GM23338 (cell line): ENCODE results near the gene THOP1. TPM values are rescaled to one million over a fixed set of nuclear protein-coding genes. Genes with fewer than 3 reads are reported as not detected.

Experiments
- ATAC-seq: fragments of 200-7000 bp; cut with Tn5 transposase; 3 replicates; pipeline ENCODE4 v1.9.1; 2020
- DNase-seq: peaks from one replicate; pipeline ENCODE4 v3.0.0-alpha.2; 2015; ENCODE audit warnings: low spot score
- H2AFZ ChIP-seq: fragments of 200-600 bp; sonication (generic); 2 replicates; pipeline ENCODE4 v1.8.0; 2016; ENCODE audit warnings: antibody characterized with exemption, mild to moderate bottlenecking, moderate library complexity
- H3F3A ChIP-seq: fragments of 200-600 bp; sonication (generic); replicated peaks from 2 replicates; pipeline ENCODE4 v1.8.0; 2017; ENCODE audit warnings: antibody characterized with exemption, mixed run types, low read depth
- H3K27ac ChIP-seq: fragments of 200-600 bp; sonication (generic); 2 replicates; pipeline ENCODE4 v1.6.1; 2016; ENCODE audit warnings: low read depth
- H3K27me3 ChIP-seq: fragments of 200-600 bp; sonication (generic); 2 replicates; pipeline ENCODE4 v1.8.0; 2016; ENCODE audit warnings: mild to moderate bottlenecking, mixed run types, moderate library complexity; ENCODE audit not compliant: insufficient read depth
- H3K36me3 ChIP-seq: fragments of 200-600 bp; sonication (generic); 2 replicates; pipeline ENCODE4 v1.8.0; 2016; ENCODE audit warnings: mild to moderate bottlenecking; ENCODE audit not compliant: insufficient read depth
- H3K4me1 ChIP-seq: fragments of 200-600 bp; sonication (generic); 2 replicates; pipeline ENCODE4 v1.8.0; 2016; ENCODE audit warnings: mild to moderate bottlenecking, moderate library complexity; ENCODE audit not compliant: insufficient read depth
- H3K4me2 ChIP-seq: fragments of 200-600 bp; sonication (generic); 2 replicates; pipeline ENCODE4 v1.7.1; 2017; ENCODE audit warnings: mixed run types
- H3K4me3 ChIP-seq: fragments of 200-600 bp; sonication (generic); 2 replicates; pipeline ENCODE4 v1.6.1; 2016; ENCODE audit warnings: mixed run types
- H3K79me2 ChIP-seq: fragments of 200-600 bp; sonication (generic); replicated peaks from 2 replicates; pipeline ENCODE4 v1.8.0; 2017; ENCODE audit warnings: mild to moderate bottlenecking; ENCODE audit not compliant: insufficient read depth
- H3K9me2 ChIP-seq: fragments of 200-600 bp; sonication (generic); 2 replicates; pipeline ENCODE4 v1.8.0; 2017; ENCODE audit not compliant: insufficient read depth
- H4K20me1 ChIP-seq: fragments of 200-600 bp; sonication (generic); replicated peaks from 2 replicates; pipeline ENCODE4 v1.8.0; 2017; ENCODE audit warnings: mild to moderate bottlenecking; ENCODE audit not compliant: insufficient read depth
- H3K27ac Mint-ChIP-seq: 2 replicates; pipeline ENCODE4 v1.8.0; 2020; ENCODE audit warnings: inconsistent platforms, mild to moderate bottlenecking, moderate library complexity, mixed read lengths
- H3K27me3 Mint-ChIP-seq: 3 replicates; pipeline ENCODE4 v1.8.0; 2022; ENCODE audit warnings: low read depth, mild to moderate bottlenecking, moderate library complexity, mixed read lengths, inconsistent platforms; ENCODE audit not compliant: insufficient read depth, poor library complexity
- H3K36me3 Mint-ChIP-seq: 3 replicates; pipeline ENCODE4 v1.8.0; 2021; ENCODE audit warnings: low read depth, mild to moderate bottlenecking, inconsistent platforms, moderate library complexity, mixed read lengths
- H3K4me1 Mint-ChIP-seq: 3 replicates; pipeline ENCODE4 v1.8.0; 2020; ENCODE audit warnings: mild to moderate bottlenecking, inconsistent platforms, mixed read lengths
- H3K4me3 Mint-ChIP-seq: 3 replicates; pipeline ENCODE4 v1.8.0; 2021; ENCODE audit warnings: moderate library complexity, mild to moderate bottlenecking, inconsistent platforms, mixed read lengths
- H3K9me3 Mint-ChIP-seq: 3 replicates; pipeline ENCODE4 v1.8.0; 2020; ENCODE audit warnings: moderate library complexity, mild to moderate bottlenecking, inconsistent platforms, mixed read lengths
- CREB1 ChIP-seq: fragments of 250-450 bp; sonication (Bioruptor Pico); IDR thresholded peaks from 2 replicates; pipeline ENCODE4 v1.5.0; 2020; ENCODE audit warnings: low read depth, mild to moderate bottlenecking, moderate library complexity
- ETS1 ChIP-seq: IDR thresholded peaks from 2 replicates; pipeline ENCODE4 v1.6.1; 2016; ENCODE audit warnings: antibody characterized with exemption
- EZH2 ChIP-seq: fragments of 200-600 bp; sonication (generic); IDR thresholded peaks from one replicate; pipeline ENCODE4 v1.8.0; 2017; ENCODE audit warnings: antibody characterized with exemption, mild to moderate bottlenecking, low read depth; ENCODE audit not compliant: unreplicated experiment
- EZH2phosphoT487 ChIP-seq: fragments of 200-600 bp; sonication (generic); IDR thresholded peaks from one replicate; pipeline ENCODE4 v1.8.1; 2018; ENCODE audit warnings: antibody characterized with exemption; ENCODE audit not compliant: unreplicated experiment
- JUNB ChIP-seq: IDR thresholded peaks from one replicate; pipeline ENCODE4 v1.6.1; 2016; ENCODE audit warnings: antibody characterized with exemption; ENCODE audit not compliant: unreplicated experiment
- NANOG ChIP-seq: IDR thresholded peaks from 2 replicates; pipeline ENCODE4 v1.6.1; 2016; ENCODE audit warnings: antibody characterized with exemption, borderline replicate concordance
- POLR2AphosphoS5 ChIP-seq: IDR thresholded peaks from 2 replicates; pipeline ENCODE4 v1.6.1; 2016; ENCODE audit warnings: antibody characterized with exemption, low read depth
- STAT1 ChIP-seq: IDR thresholded peaks from one replicate; pipeline ENCODE4 v1.6.1; 2016; ENCODE audit warnings: antibody characterized with exemption; ENCODE audit not compliant: unreplicated experiment
- ZNF114 ChIP-seq: fragments of 250-450 bp; sonication (Bioruptor Pico); IDR thresholded peaks from 2 replicates; pipeline ENCODE4 v1.5.0; 2020; ENCODE audit warnings: mild to moderate bottlenecking, moderate library complexity
- ZNF331 ChIP-seq: fragments of 250-450 bp; sonication (Bioruptor Pico); IDR thresholded peaks from 2 replicates; pipeline ENCODE4 v1.5.0; 2020; ENCODE audit warnings: low read depth, mild to moderate bottlenecking, moderate library complexity
- ZNF462 ChIP-seq: fragments of 250-450 bp; sonication (Bioruptor Pico); IDR thresholded peaks from 2 replicates; pipeline ENCODE4 v1.5.0; 2020; ENCODE audit warnings: mild to moderate bottlenecking, moderate library complexity
- polyA plus RNA-seq: library from polyadenylated mRNA; unstranded; fragments of >200 nt; fragmentation: Nextera tagmentation; extraction: Ambion mirVana; gene quantifications from 2 replicates; pipeline ENCODE4 v1.2.1, GENCODE V29; 2016
- total RNA-seq: library from RNA; depleted of rRNA; stranded (reverse); fragments of >200 nt; shearing (Covaris generic); gene quantifications from 2 replicates; pipeline ENCODE4 v1.2.3, GENCODE V29; 2014
- TF ChIP-seq, protein P1 (sequence below): IDR thresholded peaks from one replicate; pipeline ENCODE4 v1.6.1; 2018; ENCODE audit warnings: antibody characterized with exemption; ENCODE audit not compliant: unreplicated experiment
- TF ChIP-seq, protein P2 (sequence below), 2 experiments: fragments of 200-600 bp in 1 of 2; sonication (generic) in 1 of 2; conservative IDR thresholded peaks; 2 replicates each; pipeline versions ENCODE4 v1.5.1 to v1.6.1; 2016 to 2017; ENCODE audit warnings: antibody characterized with exemption in 2 of 2, low read depth in 2 of 2, mild to moderate bottlenecking in 2 of 2, moderate library complexity in 1 of 2

THOP1 gene
- total and polyA plus RNA-seq, 2 experiments from 2014 or later = 110 to 229 TPM

DNA sequence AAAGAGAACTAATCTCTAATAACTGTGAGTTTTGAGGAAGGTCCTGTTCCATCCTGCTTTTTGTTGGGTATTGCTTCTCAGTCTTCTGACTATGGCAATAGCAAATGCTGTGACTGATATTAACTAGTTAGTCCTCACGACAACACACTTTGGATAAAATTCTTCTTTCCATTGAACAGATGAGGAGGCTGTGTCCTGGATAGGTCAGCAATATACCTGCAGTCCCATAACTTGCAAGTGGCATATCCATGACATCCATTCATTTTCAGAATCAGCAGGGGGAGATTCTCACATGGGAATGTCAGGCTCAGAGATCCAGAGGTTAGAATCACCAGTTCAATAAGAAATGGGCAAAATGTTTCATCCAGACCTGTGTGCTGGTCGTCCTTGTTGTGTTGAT, 41.7 kb downstream of the THOP1 start:
- TF ChIP-seq STAT1 (no peak), EZH2phosphoT487 (no peak), POLR2AphosphoS5 (no peak), CREB1 (no peak), JUNB (no peak), ZNF331 (no peak), ZNF114 (CRISPR knock-in tag) (no peak), EZH2 (no peak), NANOG (no peak), ZNF462 (no peak), ETS1 (no peak)
- TF ChIP-seq, protein P1, sequence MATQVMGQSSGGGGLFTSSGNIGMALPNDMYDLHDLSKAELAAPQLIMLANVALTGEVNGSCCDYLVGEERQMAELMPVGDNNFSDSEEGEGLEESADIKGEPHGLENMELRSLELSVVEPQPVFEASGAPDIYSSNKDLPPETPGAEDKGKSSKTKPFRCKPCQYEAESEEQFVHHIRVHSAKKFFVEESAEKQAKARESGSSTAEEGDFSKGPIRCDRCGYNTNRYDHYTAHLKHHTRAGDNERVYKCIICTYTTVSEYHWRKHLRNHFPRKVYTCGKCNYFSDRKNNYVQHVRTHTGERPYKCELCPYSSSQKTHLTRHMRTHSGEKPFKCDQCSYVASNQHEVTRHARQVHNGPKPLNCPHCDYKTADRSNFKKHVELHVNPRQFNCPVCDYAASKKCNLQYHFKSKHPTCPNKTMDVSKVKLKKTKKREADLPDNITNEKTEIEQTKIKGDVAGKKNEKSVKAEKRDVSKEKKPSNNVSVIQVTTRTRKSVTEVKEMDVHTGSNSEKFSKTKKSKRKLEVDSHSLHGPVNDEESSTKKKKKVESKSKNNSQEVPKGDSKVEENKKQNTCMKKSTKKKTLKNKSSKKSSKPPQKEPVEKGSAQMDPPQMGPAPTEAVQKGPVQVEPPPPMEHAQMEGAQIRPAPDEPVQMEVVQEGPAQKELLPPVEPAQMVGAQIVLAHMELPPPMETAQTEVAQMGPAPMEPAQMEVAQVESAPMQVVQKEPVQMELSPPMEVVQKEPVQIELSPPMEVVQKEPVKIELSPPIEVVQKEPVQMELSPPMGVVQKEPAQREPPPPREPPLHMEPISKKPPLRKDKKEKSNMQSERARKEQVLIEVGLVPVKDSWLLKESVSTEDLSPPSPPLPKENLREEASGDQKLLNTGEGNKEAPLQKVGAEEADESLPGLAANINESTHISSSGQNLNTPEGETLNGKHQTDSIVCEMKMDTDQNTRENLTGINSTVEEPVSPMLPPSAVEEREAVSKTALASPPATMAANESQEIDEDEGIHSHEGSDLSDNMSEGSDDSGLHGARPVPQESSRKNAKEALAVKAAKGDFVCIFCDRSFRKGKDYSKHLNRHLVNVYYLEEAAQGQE = no peak
- TF ChIP-seq, protein P2, sequence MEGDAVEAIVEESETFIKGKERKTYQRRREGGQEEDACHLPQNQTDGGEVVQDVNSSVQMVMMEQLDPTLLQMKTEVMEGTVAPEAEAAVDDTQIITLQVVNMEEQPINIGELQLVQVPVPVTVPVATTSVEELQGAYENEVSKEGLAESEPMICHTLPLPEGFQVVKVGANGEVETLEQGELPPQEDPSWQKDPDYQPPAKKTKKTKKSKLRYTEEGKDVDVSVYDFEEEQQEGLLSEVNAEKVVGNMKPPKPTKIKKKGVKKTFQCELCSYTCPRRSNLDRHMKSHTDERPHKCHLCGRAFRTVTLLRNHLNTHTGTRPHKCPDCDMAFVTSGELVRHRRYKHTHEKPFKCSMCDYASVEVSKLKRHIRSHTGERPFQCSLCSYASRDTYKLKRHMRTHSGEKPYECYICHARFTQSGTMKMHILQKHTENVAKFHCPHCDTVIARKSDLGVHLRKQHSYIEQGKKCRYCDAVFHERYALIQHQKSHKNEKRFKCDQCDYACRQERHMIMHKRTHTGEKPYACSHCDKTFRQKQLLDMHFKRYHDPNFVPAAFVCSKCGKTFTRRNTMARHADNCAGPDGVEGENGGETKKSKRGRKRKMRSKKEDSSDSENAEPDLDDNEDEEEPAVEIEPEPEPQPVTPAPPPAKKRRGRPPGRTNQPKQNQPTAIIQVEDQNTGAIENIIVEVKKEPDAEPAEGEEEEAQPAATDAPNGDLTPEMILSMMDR (conservative IDR thresholded peaks at IDR 0.05; ENCODE audit: low read depth in 2 of 2) = no peak
- Histone ChIP-seq H3F3A (no peaks in the 10 kb centered on the region), H4K20me1 (no peaks in the 10 kb centered on the region), H3K4me1 (no peaks in the 10 kb centered on the region), H3K27me3 (no peaks in the 10 kb centered on the region), H2AFZ (no peak overlapping the region), H3K27ac (no peak overlapping the region), H3K4me3 (no peak overlapping the region), H3K9me2 (no peaks in the 10 kb centered on the region), H3K36me3 (no peaks in the 10 kb centered on the region), H3K79me2 (no peaks in the 10 kb centered on the region), H3K4me2 (no peak overlapping the region)
- Mint-ChIP-seq H3K27ac (no peak overlapping the region), H3K4me1 (no peaks in the 10 kb centered on the region; the same call in 2 of the 3 replicates), H3K9me3 (peaks cover 66% of the 10 kb centered on the region), H3K36me3 (peaks cover 81% of the 10 kb centered on the region), H3K27me3 (peaks cover 3% of the 10 kb centered on the region), H3K4me3 (no peak overlapping the region)
- no peak for ATAC-seq
- DNase-seq = no peak
